DLD1 (cell line): ENCODE data around the gene CADM2.
"Not testable (repeated sequence)": the region's sequence is repeated elsewhere in the genome, so short reads cannot be mapped to it uniquely, and the experiment has no call there.

Source experiments
- in situ Hi-C: cut with HindIII; loops from 2 replicates; pipeline ENCODE4 v1.10.0; 2017; ENCODE audit warnings: low sequenced_read_pairs

Gene CADM2

DNA sequence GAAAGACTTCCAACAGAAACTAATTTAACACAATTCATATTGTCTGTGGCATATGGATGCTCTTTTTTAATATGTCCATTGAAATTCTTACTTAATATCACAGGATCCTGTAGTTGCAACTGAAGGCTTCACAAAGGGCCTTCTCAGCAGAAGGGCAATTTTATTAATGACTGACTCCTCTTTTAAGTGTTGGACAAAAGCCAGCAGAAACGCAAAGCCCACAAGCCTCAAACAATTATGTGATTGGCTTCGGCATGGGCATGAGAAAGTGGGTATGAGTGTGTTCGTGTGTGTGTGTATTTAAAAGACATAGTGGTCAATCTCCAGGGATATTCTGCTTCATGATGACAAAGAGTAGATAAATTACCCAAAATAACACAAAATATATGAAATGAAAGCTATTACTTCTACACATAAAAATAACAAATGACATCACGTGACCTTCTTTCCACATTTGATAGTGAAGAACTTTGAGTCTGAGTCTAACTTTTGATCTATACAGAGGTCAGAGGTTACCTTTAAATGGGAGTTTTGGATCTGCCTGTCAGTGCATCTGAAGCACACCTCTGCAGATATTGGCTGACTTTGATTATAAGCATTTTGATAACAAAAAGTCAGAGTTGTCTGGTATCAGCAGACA is 496.9 kb downstream of the CADM2 start:
- in situ Hi-C loops, result no loop called here

- in situ Hi-C loops, result no loop called here
Measured at GRCh38 chr3:85474241-85474640, 515.5 kb downstream of the CADM2 start.

- in situ Hi-C loops, result no loop called here
Measured at GRCh38 chr3:85475346-85475745, 516.6 kb downstream of the CADM2 start.

DNA sequence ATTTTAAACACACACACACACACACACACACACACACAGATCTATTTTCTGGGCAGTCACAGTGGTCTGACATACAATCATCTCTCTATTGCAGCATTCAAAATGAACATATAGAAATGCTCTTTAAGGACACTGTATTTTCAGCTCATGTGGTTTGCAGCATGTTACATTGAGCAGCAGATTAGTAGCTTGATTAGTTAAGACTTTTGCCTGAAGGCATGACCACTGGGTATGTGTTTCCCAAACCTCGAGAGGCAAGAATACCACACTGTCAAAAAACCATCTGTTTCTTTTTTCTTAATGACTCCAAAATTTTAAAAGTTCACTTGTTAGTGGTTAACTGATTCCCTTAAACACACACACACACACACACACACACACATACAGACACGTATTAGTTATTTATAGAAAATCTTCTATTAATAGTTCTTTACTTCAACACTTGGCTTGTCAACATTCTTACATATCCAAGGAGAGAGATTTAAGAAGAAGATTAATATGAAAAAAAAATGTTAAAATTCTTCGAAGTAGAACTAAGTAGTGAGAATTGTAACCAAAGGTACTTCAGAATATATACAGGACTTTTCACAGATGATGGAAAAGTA is 518.2 kb downstream of the CADM2 start:
- in situ Hi-C loops, result no loop called here

DNA sequence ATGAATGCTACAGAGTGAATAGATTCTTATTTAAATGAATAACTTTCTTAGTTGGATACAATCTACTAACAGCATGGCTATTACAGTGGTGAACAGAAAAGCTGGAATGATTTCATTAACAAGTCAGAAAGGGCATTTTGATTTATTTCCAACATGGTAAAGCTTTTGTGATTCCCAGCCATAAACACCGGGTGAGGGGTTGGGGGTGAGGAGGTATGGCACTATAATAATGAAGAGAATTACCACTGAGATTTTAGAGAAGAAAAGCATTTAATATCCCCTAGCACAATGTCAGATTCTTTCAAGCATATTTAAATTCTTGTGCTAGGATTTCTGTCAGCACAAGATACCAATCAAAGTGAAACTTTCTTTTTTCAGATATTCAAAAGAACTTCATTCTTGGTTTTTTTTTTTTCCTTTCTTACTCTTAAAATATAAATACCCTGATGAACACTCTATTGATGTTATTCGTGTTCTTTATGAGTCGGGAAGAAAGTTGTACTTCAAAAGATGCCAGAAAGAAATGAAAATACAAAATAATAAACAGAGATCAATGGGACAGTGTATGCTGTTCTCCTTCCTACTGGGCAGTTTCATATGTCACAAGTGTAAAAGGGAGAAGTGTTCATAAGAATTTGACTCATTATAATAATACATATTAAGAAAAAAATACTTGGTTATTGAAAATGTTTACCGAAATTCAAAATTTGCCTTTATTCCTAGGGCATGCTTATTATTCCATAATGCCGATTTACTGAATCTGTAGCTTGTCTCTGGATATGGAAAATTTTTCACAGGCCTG is 522.8 kb downstream of the CADM2 start:
- in situ Hi-C loops, result no loop called here

DNA sequence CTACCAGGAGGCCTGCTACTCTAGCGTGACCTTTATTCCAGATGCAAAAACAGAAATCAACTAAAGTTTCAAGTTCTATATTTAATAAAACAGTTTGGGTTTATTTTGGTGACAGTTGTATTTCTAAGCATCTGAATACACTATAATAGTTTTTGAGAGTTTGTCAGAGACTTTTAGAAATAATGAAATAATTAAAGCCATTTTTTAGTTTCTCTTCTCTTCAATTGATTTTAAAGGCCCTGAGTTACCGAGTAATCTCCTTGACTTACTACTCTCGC is 523.4 kb downstream of the CADM2 start:
- in situ Hi-C loops, result no loop called here

- in situ Hi-C loops, result no loop called here
Measured at GRCh38 chr3:85483986-85484385, 525.2 kb downstream of the CADM2 start.

DNA sequence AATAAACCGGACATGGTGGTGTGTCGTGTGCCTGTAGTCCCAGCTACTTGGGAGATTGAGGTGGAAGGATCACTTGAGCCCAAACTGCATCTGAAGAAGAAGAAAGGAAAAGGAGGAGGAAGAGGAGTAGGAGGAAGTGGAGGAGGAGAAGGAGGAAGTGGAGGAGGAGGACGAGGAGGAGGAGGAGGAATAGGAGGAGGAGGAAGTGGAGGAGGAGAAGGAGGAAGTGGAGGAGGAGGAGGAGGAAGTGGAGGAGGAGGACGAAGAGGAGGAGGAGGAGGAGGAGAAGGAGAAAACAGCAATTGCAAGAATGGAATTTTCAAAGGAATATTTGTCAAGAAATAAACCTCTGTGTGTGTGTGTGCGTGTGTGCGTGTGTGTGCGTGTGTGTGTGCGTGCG is 528.6 kb downstream of the CADM2 start:
- in situ Hi-C loops, result no loop called here

- in situ Hi-C loops, result no loop called here
Measured at GRCh38 chr3:85495602-85496001, 536.8 kb downstream of the CADM2 start.

- in situ Hi-C loops, result no loop called here
Measured at GRCh38 chr3:85498177-85498576, 539.4 kb downstream of the CADM2 start.

GRCh38 chr3:85502148-85502875 is 543.5 kb downstream of the CADM2 start:
- in situ Hi-C loops, result no loop called here

DNA sequence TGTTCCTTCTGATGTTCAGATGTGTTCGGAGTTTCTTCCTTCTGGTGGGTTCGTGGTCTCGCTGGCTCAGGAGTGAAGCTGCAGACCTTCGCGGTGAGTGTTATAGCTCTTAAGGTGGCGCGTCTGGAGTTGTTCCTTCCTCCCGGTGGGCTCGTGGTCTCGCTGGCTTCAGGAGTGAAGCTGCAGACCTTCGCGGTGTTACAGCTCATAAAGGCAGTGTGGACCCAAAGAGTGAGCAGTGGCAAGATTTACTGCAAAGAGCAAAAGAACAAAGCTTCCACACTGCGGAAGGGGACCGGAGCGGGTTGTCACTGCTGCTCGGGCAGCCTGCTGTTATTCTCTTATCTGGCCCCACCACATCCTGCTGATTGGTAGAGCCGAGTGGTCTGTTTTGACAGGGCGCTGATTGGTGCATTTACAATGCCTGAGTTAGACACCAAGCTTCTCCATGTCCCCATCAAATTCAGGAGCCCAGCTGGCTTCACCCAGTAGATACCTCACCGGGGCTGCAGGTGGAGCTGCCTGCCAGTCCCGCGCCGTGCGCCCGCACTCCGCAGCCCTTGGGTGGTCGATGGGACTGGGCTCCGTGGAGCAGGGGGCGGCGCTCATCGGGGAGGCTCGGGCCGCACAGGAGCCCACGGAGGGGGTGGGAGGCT is 545.5 kb downstream of the CADM2 start:
- in situ Hi-C loops, result not testable (repeated sequence)

DNA sequence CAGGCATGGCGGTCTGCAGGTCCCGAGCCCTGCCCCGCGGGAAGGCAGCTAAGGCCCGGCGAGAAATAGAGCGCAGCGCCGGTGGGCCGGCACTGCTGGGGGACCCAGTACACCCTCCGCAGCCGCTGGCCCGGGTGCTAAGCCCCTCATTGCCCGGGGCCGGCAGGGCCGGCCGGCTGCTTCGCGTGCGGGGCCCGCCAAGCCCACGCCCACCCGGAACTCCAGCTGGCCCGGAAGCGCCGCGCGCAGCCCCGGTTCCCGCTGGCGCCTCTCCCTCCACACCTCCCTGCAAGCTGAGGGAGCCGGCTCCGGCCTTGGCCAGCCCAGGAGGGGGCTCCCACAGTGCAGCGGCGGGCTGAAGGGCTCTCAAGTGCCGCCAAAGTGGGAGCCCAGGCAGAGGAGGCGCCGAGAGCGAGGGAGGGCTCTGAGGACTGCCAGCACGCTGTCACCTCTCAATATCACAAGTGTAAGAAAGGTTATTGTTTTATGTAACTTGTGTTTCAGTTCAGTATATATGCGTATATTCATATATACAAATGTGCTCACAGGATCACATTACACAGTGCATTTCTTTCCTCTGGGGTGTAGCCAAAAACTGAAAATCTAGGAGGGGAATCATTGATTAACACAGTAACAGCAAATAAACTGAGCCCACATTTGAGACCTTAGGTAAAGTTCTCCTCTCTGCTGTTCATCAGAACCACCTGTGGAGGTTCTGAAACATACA is 546.2 kb downstream of the CADM2 start:
- in situ Hi-C loops, result not testable (repeated sequence)

GRCh38 chr3:85507052-85507451 is 548.3 kb downstream of the CADM2 start:
- in situ Hi-C loops, result not testable (repeated sequence)

GRCh38 chr3:85508659-85509058 is 549.9 kb downstream of the CADM2 start:
- in situ Hi-C loops, result no loop called here

DNA sequence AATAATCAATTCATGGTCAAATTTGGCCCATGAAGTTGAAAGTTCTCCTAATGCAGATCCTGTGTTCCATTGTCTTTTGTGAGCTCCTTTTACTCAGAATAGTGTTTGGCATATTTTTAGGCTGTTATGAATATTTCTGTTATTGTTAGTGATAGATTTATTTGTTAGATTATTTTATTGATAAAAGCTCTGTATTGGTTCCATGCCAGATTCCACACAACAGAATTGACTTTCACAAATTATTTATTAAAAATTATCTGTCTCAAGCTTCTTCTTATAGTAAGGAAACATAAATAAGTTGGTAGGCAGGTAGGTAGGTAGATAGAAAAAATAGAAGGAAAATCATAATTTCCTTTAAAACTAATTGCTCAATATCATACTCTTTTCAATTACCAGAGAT is 557.4 kb downstream of the CADM2 start:
- in situ Hi-C loops, result no loop called here

DNA sequence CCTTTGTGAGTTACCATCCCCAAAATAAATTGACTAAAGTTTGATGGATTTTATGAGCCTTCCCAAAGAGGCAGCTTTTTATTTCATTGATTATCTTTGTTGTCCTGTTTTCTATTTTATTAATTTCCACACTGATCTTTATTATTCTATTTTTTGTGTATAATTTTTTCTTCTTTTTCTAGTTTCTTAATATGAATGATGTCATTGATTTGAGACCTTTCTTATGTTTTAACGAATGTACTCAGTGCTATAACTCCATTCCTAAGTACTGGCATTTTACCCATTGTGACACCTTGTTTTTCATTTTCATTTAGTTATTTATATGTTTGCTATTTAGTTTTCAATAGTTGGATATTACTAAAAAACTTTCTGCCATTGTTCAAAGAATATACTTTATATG is 565.3 kb downstream of the CADM2 start:
- in situ Hi-C loops, result no loop called here

DNA sequence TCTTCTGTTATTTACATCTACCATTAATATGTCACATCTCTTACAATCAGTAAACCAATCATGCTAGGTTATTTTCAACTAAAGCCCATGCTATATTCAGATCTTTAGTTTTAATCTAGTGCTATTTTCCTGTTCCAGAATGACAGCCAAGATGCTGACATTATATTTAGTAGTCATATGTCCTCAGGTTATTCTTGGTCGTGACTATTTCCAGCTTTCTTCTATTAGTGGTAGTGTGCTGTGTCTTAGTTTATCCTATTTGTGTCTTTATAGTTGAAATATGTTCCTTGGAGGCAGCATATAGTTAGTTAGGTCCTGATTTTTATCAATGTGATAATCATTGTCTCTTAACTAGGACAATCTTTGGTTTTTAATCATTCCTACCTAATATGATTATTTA is 566.5 kb downstream of the CADM2 start:
- in situ Hi-C loops, result no loop called here

DNA sequence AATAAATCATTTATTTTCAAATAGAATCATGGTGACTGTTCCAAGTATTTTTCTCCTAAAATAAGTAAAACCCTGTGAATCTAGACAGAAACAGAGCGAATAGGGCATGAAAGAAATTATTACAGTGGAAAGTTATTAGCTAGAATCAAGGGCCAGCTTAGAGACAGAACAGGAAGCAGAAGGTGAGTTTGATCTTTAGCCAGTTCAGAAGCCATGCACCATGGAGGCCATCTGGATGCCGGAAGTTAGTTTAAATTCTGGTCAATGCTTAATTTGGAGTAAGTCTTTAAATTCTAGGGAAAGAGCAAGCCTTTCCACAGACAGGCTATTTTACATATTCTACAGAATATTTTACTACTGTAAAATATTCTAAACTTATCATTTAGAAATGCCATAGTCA is 574.8 kb downstream of the CADM2 start:
- in situ Hi-C loops, result no loop called here

DNA sequence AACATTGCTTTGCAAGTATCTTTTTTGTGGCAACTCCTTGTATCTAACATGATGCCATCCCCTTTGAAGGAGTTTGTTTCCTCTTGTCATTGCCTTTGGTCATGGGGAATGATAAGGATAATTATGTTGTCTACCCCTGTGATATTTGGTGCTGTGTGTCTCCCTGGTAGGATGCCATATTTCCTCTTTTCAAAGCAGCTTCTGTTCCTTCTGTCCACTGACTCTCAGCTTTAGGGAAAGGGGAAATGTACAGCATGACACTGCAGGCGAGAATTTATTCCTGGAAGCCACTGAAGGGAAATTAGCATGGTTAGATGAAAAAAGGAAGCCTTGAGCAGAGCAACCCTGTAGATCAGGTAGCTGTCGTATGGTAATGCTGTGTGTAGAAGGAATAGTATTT is 576.7 kb downstream of the CADM2 start:
- in situ Hi-C loops, result no loop called here

DNA sequence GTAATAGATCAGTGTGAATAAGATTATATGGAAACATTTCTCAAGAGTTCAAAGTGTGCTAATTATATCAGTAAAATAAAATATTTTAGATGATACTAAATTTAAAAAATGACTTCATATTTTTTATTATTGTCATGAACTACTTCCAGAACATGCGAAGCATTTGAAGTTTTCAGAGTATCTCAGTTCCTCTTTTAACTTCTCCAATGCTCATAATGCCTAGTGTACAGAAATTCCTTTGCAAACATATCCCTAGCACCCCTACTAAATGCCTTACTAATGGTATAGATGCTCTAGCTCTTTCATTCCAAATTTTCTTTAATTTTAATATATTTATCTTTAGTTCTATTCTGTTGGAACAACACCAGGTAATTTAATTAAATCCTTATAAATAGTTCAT is 580.4 kb downstream of the CADM2 start:
- in situ Hi-C loops, result no loop called here
